ENCODE results near the gene SEZ6L2. TPM values are rescaled to one million over a fixed set of nuclear protein-coding genes. Genes with fewer than 3 reads are reported as not detected.
A peak's percentile ranks its signal among the peaks of the same experiment; 100 is the strongest.

Gene SEZ6L2
- total and polyA plus RNA-seq, 2 of the 8 experiments (the other 6 are each of a cell fraction or from before 2014, with no cell fraction given), result 43.5 to 47.7 TPM

DNA sequence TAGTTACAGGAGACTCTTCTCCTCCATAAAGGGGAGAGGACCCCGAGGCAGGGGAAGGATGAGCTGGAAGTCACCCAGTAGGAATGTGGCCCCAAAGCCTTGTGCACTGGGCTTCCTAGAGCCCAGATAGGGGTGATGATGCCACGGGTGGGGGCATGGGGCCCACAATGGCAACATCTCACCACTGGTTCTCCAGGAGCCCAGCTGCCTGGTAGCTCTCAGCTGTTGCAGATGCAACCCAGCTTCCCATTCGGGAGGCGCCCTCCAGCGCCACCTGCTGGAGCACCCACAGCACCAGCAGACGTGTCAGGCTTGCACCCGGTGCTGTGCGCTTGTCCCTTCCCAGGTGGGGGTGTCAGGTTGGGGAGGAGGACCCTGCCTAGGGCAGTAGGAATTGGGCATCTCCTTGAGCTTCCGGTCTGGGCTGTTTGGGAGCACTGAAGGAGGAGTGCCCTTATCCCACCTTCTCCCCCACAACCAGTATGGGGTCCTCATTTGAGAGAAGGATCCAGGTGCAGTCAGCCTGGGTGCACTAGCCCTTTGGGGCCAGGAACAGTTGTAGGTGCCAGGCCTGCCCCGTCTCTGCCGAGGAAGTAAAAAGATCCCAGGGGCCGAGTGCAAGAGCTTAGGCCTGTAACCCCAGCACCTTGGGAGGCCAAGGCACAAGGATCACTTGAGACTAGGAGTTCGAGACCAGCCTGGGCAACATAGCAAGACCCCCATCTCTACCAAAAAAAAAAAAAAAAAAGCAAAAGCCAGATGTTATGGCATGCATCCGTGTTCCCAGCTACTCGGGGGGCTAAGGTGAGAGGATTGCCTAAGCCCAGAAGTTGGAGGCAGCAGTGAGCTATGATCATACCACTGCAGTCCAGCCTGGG lies 50.7 kb downstream of the SEZ6L2 start (continued):
- TF ChIP-seq, protein P1, sequence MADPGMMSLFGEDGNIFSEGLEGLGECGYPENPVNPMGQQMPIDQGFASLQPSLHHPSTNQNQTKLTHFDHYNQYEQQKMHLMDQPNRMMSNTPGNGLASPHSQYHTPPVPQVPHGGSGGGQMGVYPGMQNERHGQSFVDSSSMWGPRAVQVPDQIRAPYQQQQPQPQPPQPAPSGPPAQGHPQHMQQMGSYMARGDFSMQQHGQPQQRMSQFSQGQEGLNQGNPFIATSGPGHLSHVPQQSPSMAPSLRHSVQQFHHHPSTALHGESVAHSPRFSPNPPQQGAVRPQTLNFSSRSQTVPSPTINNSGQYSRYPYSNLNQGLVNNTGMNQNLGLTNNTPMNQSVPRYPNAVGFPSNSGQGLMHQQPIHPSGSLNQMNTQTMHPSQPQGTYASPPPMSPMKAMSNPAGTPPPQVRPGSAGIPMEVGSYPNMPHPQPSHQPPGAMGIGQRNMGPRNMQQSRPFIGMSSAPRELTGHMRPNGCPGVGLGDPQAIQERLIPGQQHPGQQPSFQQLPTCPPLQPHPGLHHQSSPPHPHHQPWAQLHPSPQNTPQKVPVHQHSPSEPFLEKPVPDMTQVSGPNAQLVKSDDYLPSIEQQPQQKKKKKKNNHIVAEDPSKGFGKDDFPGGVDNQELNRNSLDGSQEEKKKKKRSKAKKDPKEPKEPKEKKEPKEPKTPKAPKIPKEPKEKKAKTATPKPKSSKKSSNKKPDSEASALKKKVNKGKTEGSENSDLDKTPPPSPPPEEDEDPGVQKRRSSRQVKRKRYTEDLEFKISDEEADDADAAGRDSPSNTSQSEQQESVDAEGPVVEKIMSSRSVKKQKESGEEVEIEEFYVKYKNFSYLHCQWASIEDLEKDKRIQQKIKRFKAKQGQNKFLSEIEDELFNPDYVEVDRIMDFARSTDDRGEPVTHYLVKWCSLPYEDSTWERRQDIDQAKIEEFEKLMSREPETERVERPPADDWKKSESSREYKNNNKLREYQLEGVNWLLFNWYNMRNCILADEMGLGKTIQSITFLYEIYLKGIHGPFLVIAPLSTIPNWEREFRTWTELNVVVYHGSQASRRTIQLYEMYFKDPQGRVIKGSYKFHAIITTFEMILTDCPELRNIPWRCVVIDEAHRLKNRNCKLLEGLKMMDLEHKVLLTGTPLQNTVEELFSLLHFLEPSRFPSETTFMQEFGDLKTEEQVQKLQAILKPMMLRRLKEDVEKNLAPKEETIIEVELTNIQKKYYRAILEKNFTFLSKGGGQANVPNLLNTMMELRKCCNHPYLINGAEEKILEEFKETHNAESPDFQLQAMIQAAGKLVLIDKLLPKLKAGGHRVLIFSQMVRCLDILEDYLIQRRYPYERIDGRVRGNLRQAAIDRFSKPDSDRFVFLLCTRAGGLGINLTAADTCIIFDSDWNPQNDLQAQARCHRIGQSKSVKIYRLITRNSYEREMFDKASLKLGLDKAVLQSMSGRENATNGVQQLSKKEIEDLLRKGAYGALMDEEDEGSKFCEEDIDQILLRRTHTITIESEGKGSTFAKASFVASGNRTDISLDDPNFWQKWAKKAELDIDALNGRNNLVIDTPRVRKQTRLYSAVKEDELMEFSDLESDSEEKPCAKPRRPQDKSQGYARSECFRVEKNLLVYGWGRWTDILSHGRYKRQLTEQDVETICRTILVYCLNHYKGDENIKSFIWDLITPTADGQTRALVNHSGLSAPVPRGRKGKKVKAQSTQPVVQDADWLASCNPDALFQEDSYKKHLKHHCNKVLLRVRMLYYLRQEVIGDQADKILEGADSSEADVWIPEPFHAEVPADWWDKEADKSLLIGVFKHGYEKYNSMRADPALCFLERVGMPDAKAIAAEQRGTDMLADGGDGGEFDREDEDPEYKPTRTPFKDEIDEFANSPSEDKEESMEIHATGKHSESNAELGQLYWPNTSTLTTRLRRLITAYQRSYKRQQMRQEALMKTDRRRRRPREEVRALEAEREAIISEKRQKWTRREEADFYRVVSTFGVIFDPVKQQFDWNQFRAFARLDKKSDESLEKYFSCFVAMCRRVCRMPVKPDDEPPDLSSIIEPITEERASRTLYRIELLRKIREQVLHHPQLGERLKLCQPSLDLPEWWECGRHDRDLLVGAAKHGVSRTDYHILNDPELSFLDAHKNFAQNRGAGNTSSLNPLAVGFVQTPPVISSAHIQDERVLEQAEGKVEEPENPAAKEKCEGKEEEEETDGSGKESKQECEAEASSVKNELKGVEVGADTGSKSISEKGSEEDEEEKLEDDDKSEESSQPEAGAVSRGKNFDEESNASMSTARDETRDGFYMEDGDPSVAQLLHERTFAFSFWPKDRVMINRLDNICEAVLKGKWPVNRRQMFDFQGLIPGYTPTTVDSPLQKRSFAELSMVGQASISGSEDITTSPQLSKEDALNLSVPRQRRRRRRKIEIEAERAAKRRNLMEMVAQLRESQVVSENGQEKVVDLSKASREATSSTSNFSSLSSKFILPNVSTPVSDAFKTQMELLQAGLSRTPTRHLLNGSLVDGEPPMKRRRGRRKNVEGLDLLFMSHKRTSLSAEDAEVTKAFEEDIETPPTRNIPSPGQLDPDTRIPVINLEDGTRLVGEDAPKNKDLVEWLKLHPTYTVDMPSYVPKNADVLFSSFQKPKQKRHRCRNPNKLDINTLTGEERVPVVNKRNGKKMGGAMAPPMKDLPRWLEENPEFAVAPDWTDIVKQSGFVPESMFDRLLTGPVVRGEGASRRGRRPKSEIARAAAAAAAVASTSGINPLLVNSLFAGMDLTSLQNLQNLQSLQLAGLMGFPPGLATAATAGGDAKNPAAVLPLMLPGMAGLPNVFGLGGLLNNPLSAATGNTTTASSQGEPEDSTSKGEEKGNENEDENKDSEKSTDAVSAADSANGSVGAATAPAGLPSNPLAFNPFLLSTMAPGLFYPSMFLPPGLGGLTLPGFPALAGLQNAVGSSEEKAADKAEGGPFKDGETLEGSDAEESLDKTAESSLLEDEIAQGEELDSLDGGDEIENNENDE (IDR thresholded peaks at IDR 0.05; ENCODE audit: insufficient replicate concordance, low read length), result no peak
- TF ChIP-seq CREB1 (IDR thresholded peaks at IDR 0.05) (0 out of 2 replicates have a peak, but pooled peaks have one; percentile 63), FOSL1 (IDR thresholded peaks at IDR 0.05; ENCODE audit: insufficient read depth, low read depth, low read length) (no peak), SP1 (IDR thresholded peaks at IDR 0.05; ENCODE audit: low read depth, low read length) (no peak), TBP (IDR thresholded peaks at IDR 0.05; ENCODE audit: low read depth, low read length) (no peak), CHD2 (IDR thresholded peaks at IDR 0.05; ENCODE audit: low read length) (no peak), RXRA (IDR thresholded peaks at IDR 0.05; ENCODE audit: insufficient read depth, low read depth, low read length) (no peak), GABPA (IDR thresholded peaks at IDR 0.05; ENCODE audit: borderline replicate concordance, insufficient read depth, low read length) (peak; percentile 54; the same call in 1 of the 2 replicates), SIN3A (conservative IDR thresholded peaks at IDR 0.05 in 1 of 2, IDR thresholded peaks at IDR 0.05 in 1 of 2; ENCODE audit: low read depth in 1 of 2, low read length in 2 of 2) (no peak; a peak in 1 of 4 replicates), CBX8 (IDR thresholded peaks at IDR 0.05; ENCODE audit: borderline replicate concordance, low read depth, low read length) (no peak)
